ENCODE results near the gene C13orf46.

DNA sequence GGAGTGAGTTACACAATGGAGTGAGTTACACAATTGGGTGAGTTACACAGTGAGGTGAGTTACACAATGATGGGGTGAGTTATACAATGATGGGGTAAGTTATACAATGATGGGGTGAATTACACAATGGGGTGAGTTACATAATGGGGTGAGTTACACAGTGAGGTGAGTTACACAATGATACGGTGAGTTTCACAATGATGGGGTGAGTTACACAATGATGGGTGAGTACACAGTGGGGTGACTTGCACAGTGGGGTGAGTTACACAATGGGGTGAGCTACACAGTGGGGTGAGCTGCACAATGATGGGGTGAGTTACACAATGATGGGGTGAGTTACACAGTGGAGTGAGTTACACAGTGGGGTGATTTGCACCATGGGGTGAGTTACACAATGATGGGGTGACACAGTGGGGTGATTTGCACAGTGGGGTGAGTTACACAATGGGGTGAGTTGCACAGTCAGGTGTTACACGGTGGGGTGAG is 57.5 kb downstream of the C13orf46 start:
- TF ChIP-seq, protein P1, sequence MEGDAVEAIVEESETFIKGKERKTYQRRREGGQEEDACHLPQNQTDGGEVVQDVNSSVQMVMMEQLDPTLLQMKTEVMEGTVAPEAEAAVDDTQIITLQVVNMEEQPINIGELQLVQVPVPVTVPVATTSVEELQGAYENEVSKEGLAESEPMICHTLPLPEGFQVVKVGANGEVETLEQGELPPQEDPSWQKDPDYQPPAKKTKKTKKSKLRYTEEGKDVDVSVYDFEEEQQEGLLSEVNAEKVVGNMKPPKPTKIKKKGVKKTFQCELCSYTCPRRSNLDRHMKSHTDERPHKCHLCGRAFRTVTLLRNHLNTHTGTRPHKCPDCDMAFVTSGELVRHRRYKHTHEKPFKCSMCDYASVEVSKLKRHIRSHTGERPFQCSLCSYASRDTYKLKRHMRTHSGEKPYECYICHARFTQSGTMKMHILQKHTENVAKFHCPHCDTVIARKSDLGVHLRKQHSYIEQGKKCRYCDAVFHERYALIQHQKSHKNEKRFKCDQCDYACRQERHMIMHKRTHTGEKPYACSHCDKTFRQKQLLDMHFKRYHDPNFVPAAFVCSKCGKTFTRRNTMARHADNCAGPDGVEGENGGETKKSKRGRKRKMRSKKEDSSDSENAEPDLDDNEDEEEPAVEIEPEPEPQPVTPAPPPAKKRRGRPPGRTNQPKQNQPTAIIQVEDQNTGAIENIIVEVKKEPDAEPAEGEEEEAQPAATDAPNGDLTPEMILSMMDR (IDR thresholded peaks at IDR 0.05) = no peak
- TF ChIP-seq POLR2A (IDR thresholded peaks at IDR 0.05) (no peak), POLR2AphosphoS5 (IDR thresholded peaks at IDR 0.05) (no peak)
